Inferior parietal cortex (tissue), 1 donor: ENCODE measurements around the gene RPL19.

Source experiments
- DNase-seq: peaks from one replicate; pipeline ENCODE4 v3.0.0-alpha.2; 2016; ENCODE audit errors: extremely low spot score

RPL19 gene

DNA sequence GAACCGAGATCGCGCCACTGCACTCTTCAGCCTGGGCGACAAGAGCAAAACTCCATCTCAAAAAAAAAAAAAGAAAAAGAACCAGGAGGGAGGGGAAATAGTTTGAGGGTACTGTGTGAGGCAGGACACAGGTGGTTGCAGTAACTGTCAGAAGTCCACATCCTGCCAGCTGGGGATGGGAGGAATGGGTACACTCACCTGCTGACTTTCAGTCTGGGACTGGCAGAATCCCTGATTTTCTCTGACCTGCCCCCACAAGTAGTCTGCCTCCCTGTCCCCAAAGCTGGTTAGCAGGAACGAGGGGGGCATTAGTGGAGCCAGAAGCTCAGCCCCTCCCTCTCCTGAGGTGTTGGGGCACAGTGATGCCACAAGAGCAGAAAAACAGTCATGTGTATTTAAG, 27.0 kb upstream of the RPL19 start:
- no peak for DNase-seq

DNA sequence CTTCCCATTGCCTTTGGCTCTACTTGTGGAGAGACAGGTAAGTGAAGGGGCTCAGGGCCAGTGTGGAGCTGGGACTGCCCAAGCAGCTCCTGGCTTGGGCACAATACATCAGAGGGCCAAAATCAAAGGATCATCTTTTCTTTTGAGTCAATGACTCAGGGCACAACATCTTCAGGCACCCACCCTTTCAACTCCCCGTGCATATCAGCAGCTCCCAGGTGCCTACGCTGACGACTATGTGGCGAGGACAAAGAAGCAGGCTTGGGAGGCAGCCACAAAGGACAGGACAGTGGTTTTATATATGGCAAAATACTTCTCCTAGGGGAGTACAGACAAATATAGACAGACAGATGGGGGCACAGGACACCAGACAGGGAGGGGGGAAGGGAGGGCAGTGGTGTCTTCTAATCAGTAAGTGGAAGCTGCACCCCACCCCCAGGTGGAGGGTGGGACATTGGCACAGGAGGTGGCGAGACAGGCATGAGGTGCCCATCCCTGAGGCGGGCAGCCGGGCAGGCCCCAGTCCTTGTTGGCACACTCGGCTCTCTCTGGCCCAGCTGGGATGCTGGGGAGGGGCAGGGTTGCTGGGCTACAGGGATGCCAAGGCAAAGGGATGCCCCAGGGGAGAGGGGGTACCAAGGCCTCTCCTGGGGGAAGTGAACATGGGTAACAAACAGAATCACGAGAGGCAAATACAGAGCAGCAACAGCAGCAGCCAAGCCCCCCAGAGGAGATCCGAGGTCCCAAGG, 26.4 kb upstream of the RPL19 start:
- DNase-seq = no peak

DNA sequence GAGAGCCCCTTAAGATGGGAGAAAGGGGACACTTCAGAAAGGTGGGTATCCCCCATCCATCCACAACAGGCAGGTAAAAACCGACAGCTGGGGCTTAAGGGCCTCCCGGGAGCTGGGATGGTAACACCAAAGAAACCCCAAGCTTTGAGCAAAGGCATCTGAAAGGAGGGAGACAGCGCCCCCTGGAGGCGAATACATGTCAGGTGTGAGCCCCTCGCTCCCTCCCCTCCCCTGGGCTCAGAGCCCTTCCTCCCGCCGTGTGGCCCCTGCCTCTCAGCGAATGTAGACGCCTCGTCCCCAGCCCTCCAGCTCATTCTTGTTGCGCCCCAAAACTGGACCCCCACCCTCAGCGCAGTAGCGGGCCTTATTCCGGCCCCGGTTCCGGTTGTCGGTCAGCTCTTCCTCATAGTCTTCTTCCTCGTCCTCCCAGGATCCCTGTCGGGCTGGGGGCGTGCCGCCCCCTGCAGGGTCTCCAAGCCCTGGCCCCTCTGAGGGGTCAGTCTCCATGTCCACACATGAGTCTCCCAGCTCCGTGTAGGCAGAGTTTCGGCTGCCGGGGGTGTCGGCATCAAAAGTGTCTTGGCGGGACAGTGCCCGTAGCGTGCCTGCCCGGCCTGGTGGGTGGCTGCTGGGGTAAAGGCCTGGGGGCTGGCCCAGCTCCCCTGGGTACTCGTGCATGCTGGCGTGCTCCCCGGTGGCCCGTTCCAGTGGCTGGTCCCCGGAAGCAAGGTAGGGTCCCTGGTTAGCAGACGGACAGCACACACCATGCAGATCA, 25.0 kb upstream of the RPL19 start:
- DNase-seq = peak; percentile 77

DNA sequence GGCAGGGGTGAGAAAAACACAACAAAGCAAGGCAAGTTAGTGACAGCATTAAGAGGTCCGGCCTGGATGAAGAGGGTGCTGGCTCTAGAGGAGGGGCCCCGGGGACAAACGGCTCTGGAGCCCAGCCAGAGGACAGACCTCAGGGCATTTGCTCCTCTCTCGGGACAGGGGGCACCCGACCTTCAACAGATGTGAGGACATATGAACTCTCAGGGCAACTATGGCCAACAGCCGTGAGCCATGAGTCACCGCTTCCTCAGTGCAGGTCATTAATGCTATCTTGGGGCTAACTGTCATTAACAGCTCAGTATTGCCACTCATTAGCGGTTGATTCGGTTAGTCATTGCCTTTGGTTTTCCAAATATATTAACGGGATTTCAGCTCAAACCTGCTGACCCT, 24.4 kb upstream of the RPL19 start:
- DNase-seq = no peak

DNA sequence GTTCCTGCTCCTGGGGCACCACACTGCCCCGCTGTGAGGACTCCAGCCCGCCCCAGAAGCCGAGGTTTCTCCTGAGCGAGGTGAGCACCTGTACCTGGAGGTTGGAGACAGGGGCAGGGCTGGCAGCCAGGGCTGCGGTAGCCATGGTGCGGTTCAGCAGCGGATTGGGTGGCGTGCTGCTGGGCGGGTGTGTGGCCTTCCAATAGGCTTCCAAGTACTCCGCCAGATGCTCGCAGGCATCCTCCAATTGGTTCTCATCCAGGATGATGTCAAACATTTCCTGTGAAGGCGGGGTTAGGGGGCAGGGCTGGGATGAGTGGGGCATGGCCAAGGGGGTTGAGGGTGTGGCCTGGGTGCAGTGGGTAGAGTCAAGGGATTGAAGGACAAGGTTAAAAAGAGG, 22.8 kb upstream of the RPL19 start:
- DNase-seq = no peak

DNA sequence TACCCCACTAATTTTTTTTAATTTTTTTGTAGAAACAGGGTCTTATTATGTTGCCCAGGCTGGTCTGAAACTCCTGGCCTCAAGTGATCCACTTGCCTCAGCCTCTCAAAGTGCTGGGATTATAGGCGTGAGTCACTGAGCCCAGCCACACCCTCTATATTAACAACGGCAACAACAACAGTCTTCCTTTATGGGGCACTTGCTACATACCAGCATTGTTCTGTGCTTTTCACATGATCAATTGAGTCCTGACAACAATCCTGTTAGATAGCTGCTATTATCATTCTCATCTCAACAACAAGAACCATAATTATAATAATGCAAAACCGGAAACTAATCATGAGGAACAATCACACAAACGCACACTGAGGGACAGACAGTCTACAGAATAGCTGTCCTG, 21.5 kb upstream of the RPL19 start:
- no peak for DNase-seq

DNA sequence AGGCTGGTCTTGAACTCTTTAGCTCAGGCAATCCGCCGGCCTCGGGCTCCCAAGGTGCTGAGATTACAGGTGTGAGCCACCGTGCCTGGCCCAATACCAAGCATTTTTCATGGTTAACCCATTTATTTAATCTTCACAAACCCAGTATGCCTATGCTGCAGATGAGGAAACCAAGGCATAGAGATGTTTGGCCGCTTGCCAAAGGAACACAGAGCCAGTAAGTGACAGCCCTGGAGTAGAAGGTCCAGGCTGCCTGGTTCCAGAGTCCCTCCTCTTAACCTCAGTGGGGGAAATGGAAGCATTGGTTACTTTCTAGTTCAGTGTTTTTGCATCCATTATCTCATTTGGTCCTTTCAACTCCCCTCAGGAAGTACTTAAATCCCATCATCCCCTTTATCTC, 18.8 kb upstream of the RPL19 start:
- no peak for DNase-seq

DNA sequence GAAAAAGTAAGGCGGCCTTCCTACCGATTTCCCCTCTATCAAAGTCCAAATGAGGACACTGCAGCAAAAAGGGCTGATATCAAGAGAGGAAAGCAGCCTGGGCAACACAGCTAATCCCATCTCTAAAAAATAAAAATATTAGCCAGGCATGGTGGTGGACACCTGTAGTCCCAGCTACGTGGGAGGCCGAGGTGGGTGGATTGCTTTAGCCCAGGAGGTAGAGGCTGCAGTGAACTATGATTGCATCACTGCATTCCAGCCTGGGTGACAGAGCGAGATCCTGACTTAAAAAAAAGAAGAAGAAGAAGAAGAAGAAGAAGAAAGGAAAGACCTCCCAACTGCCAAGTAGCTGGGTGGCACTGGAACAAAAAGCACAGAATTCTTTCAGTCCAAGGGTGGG, 17.0 kb upstream of the RPL19 start:
- DNase-seq = no peak

DNA sequence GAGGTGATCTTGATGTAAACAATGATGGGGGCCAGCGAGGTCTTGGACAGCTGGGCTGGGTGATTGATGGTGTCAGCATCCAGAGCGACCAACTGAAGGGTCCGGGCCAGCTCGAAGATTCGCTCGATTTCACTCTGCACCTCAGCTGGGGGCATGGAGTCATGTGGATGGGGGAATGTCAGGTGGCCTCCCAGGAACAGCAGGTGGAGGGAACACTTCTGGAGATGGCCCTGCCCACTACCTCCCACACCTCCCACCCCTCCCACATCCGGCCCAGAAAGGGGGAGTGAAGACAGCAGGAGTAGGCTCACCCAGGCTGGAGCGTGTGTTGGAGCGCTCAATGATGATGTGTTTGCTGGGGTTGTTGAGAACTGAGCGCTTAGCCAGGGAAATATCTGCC, 16.4 kb upstream of the RPL19 start:
- no peak for DNase-seq

DNA sequence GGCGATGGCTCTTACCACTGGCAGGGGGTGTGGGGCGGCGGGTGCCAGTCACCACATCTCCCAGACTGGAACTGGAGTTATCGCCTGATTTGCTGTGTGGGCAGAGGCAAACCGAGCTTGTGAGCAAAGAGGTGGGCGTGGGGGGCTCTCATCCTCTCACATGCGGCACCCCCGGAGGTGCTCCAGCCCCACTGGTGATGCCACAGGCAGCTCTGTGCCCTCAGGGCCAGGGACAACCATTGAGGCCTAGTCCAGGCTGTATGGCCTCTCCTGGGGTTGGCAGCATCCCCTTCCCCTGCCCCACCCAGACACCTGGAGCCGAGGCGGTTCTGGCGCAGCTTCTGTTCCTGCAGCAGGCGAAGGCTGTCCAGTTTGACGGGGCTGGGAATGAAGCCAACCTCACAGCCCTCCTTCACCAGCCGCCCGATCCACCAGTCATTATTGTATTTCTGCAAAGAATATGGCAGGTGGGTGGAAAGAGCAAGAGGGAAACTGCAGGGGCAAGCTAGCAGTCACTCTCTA, 13.5 kb upstream of the RPL19 start:
- DNase-seq = no peak

DNA sequence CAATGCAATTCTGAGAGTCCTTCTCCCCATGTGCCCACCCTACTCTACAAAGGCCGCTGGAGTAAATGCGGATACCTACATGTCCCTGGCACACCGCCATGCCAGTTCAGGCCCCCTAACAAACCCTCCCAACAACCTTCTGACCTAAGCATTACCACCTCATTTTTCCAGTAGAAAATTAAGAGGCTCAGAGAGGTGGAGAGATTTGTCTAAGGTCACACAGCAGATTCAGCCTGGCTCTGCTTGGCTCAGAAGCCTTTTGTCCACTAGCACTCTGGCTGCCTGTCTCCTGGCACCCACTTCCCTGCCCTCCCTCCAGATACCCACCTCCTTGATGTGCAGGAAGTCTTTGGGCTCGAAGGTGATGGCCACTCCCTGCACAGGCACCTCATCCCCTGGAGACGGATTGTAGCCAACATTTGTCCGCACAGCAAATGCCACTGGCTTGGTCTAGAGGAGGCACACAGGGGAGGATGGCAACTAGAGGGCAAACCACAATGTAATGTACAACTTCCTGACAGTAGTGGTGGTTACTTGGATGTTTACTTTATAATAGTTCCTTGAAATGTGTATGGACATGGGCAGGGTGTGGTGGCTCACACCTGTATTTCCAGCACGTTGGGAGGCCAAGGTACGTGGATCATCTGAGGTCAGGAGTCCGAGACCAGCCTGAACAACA, 12.8 kb upstream of the RPL19 start:
- DNase-seq = no peak

DNA sequence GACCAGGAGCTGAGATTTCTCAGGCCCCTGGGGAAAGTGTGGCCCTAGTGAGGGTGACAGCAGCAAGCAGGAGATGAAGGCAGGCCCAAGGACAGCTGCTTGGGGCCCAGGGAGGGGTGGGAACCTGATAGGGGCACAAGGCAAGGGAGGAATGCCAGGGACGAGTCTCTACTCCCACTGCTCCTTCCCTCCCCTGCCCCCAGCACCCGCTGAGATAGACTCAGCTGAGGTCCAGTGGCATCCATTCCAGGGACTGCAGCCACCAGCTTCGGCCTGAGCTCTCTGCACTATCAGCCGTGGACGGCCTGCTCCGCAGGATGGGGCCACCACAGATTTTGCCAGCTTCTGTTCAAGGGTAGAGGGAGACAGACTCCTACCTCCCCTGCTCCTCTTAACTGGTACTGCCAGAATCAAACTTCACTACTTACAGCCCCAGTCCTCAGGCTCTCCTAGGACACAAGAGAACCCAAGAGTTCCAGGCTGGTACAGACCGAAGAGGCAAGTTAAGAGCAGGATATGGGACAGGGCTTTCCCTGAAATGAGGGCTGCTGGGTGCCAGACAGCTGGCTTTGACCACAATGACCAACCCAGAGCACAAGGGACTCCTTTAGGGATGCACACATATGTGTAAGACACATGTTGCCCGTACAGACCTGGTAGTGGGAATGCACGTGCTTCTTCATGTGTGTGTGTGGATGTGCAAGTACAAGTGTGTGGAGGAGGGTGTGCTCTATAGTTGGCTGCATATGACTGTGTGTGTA, 8.2 kb upstream of the RPL19 start:
- no peak for DNase-seq

DNA sequence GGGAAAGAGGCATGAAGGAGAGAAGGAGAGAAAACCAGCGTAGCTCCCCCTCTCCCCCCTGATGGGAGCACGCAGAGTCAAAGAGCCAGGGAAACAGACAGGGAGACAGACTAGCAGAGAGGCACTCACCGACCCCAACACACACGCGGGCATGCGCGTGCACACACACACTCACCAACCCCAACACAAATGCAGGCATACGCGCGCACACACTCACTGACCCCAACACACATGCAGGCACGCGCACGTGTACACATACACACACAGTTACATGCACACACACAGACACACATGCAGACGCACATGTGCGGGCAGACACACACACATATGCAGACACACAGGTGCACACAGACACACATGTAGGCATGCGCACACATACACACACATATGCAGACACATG, 7.2 kb upstream of the RPL19 start:
- no peak for DNase-seq

DNA sequence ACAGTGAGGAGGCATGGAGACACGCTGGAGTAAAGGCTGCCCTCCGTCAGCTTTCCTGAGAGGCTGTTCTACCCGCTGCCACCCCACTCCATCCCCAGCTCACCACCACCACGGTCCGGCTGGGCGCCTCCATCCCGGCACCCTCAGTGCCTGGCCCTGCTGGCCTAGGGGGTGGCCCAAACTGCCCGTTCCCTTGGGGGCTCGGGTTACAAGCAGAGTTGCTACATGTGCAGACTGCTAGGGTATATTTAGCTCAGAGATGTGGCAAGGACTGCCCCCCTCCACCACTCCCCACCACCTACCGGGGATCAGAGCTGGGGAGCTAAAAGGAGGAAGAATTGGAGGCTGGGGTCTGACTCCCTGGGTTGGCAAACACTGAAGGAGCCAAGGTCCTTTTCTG, 6.7 kb upstream of the RPL19 start:
- DNase-seq = no peak

DNA sequence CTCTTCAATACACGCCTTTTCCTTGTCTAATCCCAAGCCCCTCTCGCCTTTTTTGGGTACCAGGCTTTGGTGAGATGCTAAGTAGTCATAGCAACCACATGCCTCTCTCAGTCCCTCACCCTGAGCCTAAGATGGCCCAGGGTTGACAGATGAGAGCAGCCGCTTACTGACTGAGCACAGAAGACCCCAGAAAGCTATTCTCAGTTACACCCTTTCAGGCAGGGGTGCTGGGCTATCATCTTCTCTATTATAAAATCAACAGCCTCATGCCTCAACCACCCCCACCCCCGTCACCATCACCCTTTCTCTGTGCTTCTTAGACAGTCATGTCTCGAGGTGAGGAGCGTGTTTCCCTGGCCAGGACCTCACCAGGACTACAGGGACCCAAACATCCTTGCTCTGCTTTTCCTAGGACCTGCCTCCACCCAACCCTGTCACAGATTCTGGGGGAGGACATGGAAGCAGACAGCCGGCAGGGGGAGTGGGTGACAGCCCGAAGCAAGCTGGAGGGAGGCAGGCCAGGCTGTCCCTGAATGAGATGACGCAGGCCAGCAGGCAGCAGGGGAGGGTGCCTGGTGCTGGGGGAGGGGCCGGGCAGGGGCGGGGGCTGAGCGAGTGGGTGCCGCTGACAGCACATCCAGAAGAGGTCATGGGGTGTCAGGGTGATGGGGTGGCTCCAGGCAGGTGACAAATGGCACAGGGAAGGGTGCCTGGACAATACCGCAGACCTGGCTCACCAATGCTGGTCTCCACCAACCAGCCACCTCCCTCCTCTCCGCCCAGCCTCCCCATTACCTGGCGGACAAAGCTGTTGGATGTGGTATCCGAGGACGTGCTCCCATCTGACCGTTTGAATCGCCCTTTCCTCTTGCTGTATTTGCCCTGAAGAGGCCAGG, 5.7 kb upstream of the RPL19 start:
- DNase-seq = no peak

DNA sequence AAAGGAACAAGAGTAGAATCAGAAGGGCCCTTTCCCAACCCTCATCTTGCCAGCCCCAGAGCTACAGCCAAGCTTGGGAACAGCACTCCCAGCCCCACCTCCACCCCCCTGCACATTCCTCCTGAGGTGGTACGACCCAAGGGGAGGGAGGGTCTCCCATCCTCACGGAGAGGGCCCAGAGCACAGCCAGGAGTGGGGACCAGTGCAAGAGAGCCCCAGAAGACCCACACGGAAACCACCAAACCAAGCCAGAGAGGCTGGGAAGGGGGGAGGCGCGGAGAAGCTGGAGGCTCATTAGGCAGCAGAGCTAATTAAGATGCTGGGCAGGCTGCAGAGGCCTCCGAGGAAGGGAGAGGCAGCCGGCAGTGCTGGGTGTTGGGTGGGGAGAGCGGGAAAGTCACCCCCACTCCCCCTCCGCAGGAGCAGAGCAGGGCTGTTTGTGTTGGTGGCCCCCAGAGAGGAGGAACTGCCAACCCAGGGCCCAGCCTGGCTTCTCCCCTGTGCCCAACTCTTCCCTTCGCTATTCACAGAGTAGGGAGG, 5.0 kb upstream of the RPL19 start:
- DNase-seq = no peak

DNA sequence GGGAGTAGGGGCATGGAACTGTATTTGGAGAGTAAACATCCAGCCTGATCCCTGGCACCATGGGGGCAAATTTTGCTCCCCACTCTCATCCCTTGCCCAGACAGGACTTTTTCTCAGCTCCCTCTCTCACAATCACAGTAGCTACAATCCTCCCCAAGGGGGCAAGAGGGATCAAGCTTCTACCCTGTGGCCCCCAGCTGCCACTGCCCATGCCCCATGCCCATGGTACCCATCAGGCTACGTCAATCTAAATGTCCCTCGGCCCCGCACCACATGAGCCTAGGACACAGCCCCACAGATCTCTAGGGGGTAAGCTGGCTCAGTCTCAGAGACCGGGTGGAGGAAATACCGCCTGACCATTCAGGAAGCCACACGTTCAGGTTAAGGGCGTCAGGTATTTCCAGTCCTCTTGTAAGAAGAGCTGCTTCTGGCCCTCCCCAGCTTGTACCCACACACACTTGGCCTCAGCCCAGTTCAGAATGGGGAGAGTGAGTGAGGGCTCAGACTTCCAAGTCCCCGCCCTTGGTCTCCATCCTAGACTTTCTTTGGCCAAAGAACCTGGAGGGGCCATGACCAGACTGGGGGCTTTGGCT, 4.4 kb upstream of the RPL19 start:
- DNase-seq = no peak

DNA sequence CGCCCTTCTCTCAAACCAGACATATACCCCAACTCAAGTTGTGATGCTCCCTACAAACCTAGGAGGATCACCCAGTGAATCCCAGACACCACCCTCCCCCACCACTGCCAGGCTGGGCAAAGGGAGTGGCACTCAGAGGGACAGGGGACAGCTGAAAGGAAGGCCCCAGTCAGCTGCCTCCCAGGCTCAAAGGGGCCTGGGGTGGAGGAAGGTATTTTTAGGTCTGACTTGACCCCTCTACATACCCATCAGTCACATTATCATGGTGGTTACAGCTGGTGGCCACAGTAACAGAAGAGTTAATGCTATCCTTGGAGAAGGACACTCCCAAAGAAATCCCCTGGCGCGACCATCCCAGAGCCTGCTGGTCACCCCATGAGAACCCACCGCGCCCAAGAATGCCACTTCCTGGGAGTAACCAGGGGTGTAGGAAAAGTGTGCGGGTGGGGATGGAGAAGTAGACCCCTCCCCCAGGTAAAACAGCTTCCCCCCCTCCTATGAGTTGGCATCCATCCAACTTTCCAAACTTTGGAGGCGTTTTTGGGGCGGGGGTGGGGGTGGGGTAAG, 3.8 kb upstream of the RPL19 start:
- no peak for DNase-seq

DNA sequence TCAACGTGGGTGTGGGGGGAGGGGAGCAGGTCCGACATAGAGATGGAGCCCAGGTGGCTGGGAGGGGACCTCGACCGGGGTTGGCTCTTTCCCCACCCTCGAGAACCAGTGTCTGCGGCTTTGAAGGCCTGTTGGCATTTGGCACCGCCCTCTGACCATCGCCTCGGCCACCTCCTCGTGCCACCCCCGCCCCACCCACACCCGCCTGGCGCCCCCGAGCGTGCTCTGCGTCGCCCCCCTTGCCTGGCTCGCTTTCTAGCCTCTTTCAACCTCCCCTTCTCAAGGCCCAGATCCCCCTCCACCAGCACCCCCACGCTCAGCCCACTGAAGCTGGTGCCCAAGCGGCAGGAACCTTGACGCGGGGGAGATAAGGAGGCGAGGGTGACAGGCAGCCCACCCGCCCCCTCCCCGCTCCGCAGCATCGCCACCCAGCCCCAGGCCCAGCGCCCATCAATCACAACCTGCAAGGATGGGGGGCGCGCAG, 3.2 kb upstream of the RPL19 start:
- DNase-seq = no peak
